Urinary bladder (tissue), 4 donors: Measurements from ENCODE around the gene ATP2B3. TPM values are rescaled to one million over a fixed set of nuclear protein-coding genes. Genes with fewer than 3 reads are reported as not detected.
"Not testable (repeated sequence)": the region's sequence is repeated elsewhere in the genome, so short reads cannot be mapped to it uniquely, and the experiment has no call there.

Experiments used
- DNase-seq: peaks from one replicate; pipeline ENCODE4 v3.0.0-alpha.2; 2015; ENCODE audit errors: extremely low spot score
- H3K27ac ChIP-seq: one replicate; pipeline ENCODE4 v1.5.1; 2013; ENCODE audit warnings: low read depth, mild to moderate bottlenecking, moderate library complexity
- H3K36me3 ChIP-seq: one replicate; pipeline ENCODE4 v1.6.1; 2013; ENCODE audit warnings: mild to moderate bottlenecking, moderate library complexity; ENCODE audit not compliant: insufficient read depth
- H3K4me1 ChIP-seq: one replicate; pipeline ENCODE4 v1.6.1; 2013; ENCODE audit warnings: mild to moderate bottlenecking, moderate library complexity; ENCODE audit not compliant: insufficient read depth
- H3K4me3 ChIP-seq: one replicate; pipeline ENCODE4 v1.5.1; 2013; ENCODE audit warnings: low read depth, low read length
- WGBS: extraction: QIAGEN DNeasy Blood & Tissue Kit; methylation state at CpG from one replicate; pipeline ENCODE4 v1.1.7; 2013; 5-methylcytosine and 5-hydroxymethylcytosine counted together
- polyA plus RNA-seq: library from polyadenylated mRNA; stranded (reverse); fragments of 200-250 nt; gene quantifications from one replicate; pipeline ENCODE4 v1.2.3, GENCODE V29; 2013
- total RNA-seq: library from RNA; depleted of rRNA; stranded (reverse); fragments of >200 nt; gene quantifications from one replicate; pipeline ENCODE4 v1.2.3, GENCODE V29; 2014
- donor health status: healthy with polysubstance abuse.
- donor health status: healthy.

Gene ATP2B3
- total and polyA plus RNA-seq, 2 donors: 0.10 to 0.69 TPM

DNA sequence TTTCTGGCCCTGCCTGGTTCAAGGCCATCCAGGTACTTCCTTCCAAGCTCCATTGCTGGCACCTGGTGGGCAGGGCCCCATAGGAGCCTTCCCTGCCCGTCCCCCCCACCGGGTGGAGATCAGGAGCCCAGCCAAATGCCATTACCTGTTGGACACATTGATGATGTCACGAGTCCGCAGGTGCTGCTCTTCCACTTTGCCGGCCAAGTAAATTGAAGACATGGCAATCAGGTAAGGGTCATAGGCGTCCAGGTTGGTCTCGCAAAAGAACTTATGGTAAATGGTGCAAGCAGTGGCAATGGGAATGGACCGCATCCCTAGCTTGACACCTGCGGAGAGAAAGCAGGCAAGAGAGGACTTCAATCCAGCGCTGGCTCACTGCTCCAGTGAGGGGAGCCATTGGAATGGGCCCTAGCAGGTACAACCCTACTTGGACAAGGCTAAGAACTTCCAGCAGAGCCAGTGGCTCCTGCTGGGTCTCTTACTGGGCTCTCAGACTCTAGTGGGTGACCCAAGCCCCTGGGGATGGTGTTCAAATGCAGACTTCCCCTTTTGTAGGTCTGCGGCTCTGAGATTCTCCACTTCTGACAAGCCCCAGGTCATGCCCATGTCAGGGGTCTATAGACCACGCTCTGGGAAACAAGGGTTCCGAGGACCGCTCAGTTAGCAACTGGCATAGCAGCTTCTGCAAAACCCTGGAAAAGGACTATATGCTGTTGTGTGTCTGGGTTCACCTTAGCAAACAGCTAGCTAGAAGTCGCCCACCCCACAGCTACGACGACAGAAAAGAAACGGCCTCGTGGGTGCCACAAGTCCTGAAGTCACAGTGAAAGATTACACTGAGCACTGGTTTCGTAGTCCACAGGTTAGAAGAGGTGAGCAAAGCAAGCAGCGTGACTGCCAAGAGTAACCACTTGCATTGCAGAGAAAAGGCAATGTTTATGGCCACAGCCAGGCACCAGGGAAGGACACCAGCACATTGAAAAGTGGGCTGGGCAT is 78.7 kb downstream of the ATP2B3 start:
- Histone ChIP-seq H3K4me1 (no peaks in the 10 kb centered on the region), H3K36me3 (peaks cover 5% of the 10 kb centered on the region), H3K27ac (no peak overlapping the region), H3K4me3 (no peak overlapping the region)
- no peak for DNase-seq
- 94% methylated on average over 21 of the region's 21 CpGs for WGBS

DNA sequence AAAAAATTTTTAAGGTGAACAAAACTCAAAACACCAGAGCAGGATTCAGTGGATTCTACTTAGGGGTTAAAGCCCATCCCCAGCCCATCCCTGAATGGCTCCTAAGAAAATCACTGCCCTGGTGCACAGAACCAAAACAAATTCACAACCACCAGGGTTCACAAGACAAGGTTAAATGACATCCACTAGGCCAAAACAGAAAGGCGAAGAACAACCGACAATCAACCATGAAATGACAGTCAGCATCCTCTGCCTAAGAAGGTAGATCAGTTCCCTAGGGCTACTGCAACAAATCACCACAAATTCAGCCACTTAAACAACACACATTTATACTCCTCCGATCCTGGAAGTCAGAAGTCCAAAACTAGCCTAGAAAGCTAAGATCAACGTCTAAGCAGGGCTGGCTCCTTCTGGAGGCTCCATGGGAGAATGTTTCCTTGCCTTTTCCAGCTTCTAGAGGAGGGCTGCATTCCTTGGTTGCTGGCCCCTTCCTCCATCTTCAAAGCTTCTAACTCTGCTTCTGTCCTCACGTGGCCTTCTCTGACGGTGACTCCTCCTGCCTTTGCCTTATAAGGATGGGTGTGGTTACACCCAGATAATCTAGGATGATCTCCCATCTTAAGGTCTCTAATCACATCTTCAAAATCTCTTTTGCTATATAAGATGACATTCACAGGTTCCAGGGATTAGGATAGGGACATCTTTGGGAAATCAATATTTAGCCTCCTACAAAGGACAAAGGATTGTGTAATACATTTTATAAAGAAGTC is 79.7 kb downstream of the ATP2B3 start:
- DNase-seq: no peak
- Histone ChIP-seq H3K27ac (no peak overlapping the region), H3K36me3 (peaks cover 3% of the 10 kb centered on the region), H3K4me1 (no peaks in the 10 kb centered on the region), H3K4me3 (no peak overlapping the region)
- WGBS: 86% methylated on average over 6 of the region's 6 CpGs

DNA sequence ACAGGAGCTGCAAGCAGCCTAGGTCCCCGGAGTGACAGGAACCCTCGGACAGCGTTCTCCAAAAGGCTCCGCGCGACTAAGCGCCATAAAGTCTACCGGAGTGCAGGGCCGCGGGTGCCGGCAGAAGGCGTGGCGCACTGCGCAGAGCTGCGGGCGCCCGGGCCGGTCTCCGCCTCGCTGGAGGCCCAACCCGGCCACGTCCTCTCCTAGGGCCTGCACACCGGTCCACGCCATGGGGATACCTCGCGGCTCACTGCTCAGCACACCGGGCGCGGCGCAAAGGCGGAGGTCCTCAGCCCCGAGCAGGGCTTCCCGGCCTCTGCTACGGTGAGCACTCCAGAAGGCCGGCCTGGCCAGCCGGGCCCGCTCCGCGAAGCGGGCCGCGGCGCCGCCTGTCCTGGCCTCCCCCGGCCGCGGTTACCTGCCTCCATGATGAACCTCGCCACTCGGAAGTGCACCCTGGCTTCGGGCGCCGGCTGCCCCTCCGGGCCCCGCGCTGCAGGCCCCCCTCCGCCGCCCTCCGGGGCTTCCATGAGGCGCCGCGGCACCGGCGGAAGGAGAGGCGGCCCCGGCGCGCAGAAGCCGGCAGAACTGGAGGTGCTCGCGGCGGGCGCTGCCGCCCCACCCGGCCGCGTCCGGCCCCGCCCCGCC is 81.2 kb downstream of the ATP2B3 start, which contains the start of gene CCNQ:
CCNQ (minus strand) TSS at position 599 of the 651 bp plus-strand sequence; CDS start at position 533, 66 bp downstream.
- H3K4me1 ChIP-seq: no peaks in the 10 kb centered on the region
- no peak within 1 kb of the TSS for H3K27ac ChIP-seq
- H3K36me3 ChIP-seq: peaks cover 3% of the 10 kb centered on the region
- DNase-seq: no peak
- WGBS: under 1% methylated on average over 60 of the region's 79 CpGs
- peak within 1 kb of the TSS; percentile 80 for H3K4me3 ChIP-seq

DNA sequence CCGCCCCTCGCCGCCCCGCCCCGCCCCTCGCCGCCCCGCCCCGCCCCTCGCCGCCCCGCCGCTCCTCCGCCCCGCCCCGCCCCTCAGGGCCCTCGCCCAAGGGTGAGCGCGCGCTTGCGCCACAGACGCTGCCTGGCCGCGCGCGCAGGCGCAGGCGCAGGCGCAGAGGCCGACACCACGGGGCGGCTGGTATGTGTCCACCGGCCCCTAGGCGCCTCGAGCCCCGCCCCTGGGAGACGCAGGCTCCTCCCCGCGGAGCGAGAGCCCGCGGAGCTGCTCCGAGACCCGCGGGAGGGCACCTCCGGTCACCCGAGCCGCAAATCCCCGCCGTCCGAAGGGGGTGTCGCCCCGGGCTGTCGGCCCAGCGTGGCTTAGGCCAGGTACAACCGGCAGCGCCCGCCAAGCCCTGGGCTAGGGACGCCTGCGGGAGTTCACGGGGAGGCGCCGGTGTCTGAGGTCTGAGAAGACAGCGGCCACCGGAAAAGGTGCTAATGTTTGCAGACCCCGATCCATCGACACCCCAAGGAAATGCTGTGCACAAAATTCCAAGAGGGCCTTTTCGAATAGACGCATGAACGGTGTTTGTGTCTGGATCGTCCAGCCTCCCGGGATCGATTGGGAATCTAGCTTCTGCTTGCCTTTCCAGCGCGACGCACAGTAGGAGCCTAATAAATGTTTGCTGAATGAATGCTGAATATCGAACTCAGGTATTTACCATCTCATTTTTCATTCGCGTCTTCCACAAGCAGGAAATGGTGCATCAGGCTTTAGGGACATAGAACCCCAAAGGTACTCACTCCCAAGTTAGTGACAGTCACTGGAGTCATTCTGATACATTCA is 82.0 kb downstream of the ATP2B3 start:
- peak overlapping the region; percentile 60 for H3K4me3 ChIP-seq
- under 1% methylated on average over 56 of the region's 79 CpGs for WGBS
- no peak overlapping the region for H3K27ac ChIP-seq
- no peaks in the 10 kb centered on the region for H3K4me1 ChIP-seq
- peaks cover 3% of the 10 kb centered on the region for H3K36me3 ChIP-seq
- DNase-seq: peak; percentile 35

GRCh38 chrX:153600032-153600373 is 82.6 kb downstream of the ATP2B3 start:
- 28% methylated on average over 2 of the region's 2 CpGs for WGBS
- no peak for DNase-seq
- Histone ChIP-seq H3K4me3 (peak overlapping the region; percentile 60), H3K27ac (no peak overlapping the region), H3K36me3 (peaks cover under 1% of the 10 kb centered on the region), H3K4me1 (no peaks in the 10 kb centered on the region)

GRCh38 chrX:153600921-153601320 is 83.5 kb downstream of the ATP2B3 start:
- 86% methylated on average over 7 of the region's 7 CpGs for WGBS
- no peak for DNase-seq
- H3K4me1 ChIP-seq: no peaks in the 10 kb centered on the region
- no peaks in the 10 kb centered on the region for H3K36me3 ChIP-seq
- no peak overlapping the region for H3K4me3 ChIP-seq
- no peak overlapping the region for H3K27ac ChIP-seq

- Histone ChIP-seq H3K4me3 (no peak overlapping the region), H3K4me1 (no peaks in the 10 kb centered on the region), H3K36me3 (no peaks in the 10 kb centered on the region), H3K27ac (no peak overlapping the region)
- 92% methylated on average over 12 of the region's 12 CpGs for whole genome bisulfite sequencing
- DNase-seq: no peak
These were observed 84.2 kb downstream of the ATP2B3 start for GRCh38 chrX:153601511-153602110.

GRCh38 chrX:153602601-153603000 is 85.2 kb downstream of the ATP2B3 start:
- Histone ChIP-seq H3K27ac (no peak overlapping the region), H3K4me3 (no peak overlapping the region), H3K36me3 (no peaks in the 10 kb centered on the region), H3K4me1 (no peaks in the 10 kb centered on the region)
- WGBS: 95% methylated on average over 3 of the region's 3 CpGs
- no peak for DNase-seq

DNA sequence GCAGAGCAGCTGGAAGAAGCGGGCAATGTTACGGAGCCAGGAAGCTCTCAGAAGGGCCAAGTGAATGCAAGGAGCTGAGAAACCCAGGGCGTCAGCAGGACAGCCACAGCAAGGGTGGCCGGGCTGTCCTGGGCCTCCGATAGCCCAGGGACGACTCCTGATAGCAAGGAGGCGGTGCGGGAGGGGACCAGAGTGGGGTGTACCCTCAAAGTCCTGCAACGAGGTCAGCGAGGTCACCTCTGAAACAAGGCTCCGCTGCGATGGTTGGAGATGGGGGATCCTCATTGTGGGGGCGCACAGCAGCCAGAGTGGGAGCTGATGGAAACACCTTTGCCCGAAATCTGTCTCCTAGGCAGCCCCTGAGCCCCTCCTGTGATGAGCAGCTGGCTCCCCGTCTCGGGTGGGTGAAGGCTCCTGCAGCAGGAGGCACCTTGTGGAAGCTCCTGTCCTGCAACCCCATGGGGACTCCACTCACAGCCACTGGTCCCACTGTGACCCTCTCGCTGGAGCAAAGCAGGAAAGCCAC is 85.8 kb downstream of the ATP2B3 start:
- Histone ChIP-seq H3K4me3 (no peak overlapping the region), H3K27ac (no peak overlapping the region), H3K36me3 (no peaks in the 10 kb centered on the region), H3K4me1 (no peaks in the 10 kb centered on the region)
- no peak for DNase-seq
- WGBS: 89% methylated on average over 17 of the region's 17 CpGs

DNA sequence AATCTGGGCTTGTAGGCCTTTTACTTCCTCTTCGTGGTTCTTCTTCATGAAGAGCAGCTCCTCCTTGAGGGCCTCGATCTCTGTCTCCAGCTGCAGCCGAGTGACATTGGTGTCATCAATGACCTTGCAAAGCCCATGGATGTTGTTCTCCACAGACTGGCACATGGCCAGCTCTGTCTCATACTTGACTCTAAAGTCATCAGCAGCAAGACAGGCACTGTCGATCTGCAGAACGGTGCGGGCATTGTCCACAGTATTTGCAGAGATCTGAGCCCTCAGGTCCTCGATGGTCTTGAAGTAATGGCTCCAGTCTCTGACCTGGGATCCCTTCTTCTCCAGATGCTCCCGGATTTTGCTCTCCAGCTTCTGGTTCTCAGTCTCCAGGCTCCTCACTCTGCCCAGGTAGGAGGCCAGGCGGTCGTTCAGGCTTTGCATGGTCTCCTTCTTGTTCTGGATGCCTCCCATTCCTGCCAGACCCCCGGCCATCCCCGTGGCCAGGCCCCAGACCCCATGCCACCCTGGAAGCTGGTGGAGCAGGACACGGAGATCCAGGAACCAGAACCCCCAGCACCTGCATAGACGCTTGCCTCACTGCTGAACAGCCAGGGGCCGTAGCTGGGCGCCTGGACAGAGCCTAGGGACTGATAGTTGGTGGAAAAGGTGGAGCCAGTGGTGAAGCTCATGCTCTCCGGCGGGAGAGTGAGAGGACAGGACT is 87.4 kb downstream of the ATP2B3 start:
- WGBS: 87% methylated on average over 18 of the region's 18 CpGs
- not testable (repeated sequence) for H3K36me3 ChIP-seq, H3K4me1 ChIP-seq, DNase-seq, H3K27ac ChIP-seq, H3K4me3 ChIP-seq

DNA sequence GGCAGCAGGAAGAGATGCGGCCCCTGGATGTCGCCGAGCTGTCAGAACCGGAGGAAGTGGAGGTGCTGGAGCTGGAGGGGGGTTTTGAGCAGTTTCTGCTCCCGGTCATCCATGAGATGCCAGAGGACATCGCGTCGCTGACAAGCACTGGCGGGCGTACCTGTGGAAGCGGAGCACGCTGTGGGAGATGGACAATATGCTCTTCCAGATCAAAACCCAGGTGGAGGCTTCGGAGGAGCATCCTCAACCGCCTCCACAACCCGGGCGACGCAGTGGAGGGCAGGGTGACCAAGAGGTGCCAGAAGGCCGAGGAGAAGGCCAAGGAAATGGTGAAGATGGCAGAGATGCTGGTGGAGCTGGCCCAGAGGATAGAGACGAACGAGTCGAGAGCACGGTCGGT is 89.1 kb downstream of the ATP2B3 start:
- no peaks in the 10 kb centered on the region for H3K36me3 ChIP-seq
- H3K4me3 ChIP-seq: no peak overlapping the region
- no peak overlapping the region for H3K27ac ChIP-seq
- no peak for DNase-seq
- 83% methylated on average over 23 of the region's 23 CpGs for WGBS
- H3K4me1 ChIP-seq: no peaks in the 10 kb centered on the region

DNA sequence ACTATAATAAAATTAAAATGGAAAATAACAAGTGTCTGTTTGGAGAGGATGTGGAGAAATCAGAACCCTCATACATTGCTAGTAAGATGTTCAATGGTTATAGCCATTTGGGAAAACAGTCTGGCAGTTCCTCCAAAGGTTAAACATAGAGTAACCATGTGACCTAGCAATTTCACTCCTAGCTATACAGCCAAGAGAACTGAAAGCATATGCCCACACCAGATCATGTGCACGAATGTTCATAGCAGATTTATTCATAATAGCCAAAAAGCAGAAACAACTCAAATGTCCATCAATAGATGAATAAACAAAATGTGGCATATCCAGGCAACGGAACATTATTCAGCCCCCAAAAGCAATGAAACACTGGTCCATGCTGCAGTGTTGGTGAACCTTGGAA is 90.9 kb downstream of the ATP2B3 start:
- no peaks in the 10 kb centered on the region for H3K4me1 ChIP-seq
- 74% methylated on average over 2 of the region's 2 CpGs for WGBS
- H3K36me3 ChIP-seq: no peaks in the 10 kb centered on the region

More for the DNA sequence above, 90.9 kb downstream of the ATP2B3 start:
- DNase-seq: no peak
- Histone ChIP-seq H3K27ac (no peak overlapping the region), H3K4me3 (no peak overlapping the region)
